ENCODE results near the gene HS1BP3.

DNA sequence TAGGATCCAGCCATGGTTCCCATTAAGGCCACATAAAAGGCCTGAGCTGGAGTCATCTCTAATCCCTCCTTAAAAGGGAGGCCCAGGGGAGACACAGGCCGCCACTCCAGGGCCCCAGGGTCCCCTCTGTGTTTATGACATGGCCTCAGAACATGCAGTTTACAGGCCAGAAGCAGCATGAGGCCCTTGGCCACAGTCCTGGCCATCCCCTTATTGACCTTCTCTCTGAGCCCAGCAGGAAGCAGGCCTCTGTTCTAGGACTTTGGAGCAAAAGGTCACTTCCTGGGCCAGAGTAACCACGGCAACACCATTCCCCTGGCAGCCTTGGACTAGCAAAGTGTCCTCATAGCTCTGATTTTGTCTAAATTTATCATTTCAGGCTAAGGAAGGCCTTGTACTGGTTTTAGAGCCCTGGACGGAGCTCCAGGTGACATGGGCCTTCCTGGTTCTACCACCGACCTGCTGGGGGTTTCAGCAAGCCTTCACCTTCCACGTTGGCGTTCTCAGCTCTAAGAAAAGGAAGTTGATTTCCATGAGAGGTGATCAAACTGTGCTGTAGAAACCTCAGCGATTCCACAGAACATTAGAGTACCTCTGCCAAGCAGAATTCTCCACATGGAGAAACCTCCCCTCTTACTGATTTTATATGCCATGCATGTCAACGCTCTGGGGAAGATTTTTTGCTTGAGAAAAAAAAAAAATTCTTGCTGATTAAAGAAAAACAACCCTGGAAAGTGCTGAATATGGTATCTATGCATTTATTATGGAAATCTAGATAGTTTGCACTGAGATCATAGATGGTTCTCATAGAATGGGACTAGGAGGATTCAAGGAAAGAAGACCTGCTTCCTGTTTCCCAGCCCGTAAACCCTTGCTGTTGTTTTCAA is 53.7 kb downstream of the HS1BP3 start:
- TF ChIP-seq POLR2A (IDR thresholded peaks at IDR 0.05), result no peak
- TF ChIP-seq, protein P1, sequence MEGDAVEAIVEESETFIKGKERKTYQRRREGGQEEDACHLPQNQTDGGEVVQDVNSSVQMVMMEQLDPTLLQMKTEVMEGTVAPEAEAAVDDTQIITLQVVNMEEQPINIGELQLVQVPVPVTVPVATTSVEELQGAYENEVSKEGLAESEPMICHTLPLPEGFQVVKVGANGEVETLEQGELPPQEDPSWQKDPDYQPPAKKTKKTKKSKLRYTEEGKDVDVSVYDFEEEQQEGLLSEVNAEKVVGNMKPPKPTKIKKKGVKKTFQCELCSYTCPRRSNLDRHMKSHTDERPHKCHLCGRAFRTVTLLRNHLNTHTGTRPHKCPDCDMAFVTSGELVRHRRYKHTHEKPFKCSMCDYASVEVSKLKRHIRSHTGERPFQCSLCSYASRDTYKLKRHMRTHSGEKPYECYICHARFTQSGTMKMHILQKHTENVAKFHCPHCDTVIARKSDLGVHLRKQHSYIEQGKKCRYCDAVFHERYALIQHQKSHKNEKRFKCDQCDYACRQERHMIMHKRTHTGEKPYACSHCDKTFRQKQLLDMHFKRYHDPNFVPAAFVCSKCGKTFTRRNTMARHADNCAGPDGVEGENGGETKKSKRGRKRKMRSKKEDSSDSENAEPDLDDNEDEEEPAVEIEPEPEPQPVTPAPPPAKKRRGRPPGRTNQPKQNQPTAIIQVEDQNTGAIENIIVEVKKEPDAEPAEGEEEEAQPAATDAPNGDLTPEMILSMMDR (IDR thresholded peaks at IDR 0.05), result no peak

Data from thyroid gland (tissue), 4 donors.